Right lobe of liver (tissue), 6 donors: ENCODE data around the gene ITPR1. TPM values are rescaled to one million over a fixed set of nuclear protein-coding genes. Genes with fewer than 3 reads are reported as not detected.

Experiments used
- ATAC-seq, 4 donors: fragments of 200-7000 bp; cut with Tn5 transposase; one replicate each; pipeline ENCODE4 v1.9.1; 2020; ENCODE audit warnings: mild to moderate bottlenecking in 4 of 4, moderate library complexity in 4 of 4
- DNase-seq, 3 donors: peaks; one replicate each; pipeline ENCODE4 v3.0.0-alpha.2; 2020
- H3K27ac ChIP-seq, 3 donors: fragments of 200-600 bp; one replicate each; pipeline ENCODE4 v1.8.0; 2022
- H3K27me3 ChIP-seq, 2 donors: fragments of 200-600 bp; one replicate each; pipeline ENCODE4 v1.8.0; 2022
- H3K36me3 ChIP-seq, 4 donors: fragments of 200-600 bp; sonication (generic) in 1 of 4; one replicate each; pipeline versions ENCODE4 v1.5.1 to v1.8.0; 2017 to 2022; ENCODE audit warnings: control low read depth in 1 of 4
- H3K4me1 ChIP-seq, 4 donors: fragments of 200-600 bp; sonication (generic) in 1 of 4; one replicate each; pipeline versions ENCODE4 v1.5.1 to v1.8.0; 2017 to 2022; ENCODE audit warnings: control low read depth in 1 of 4
- H3K4me3 ChIP-seq, 3 donors: fragments of 200-600 bp; one replicate each; pipeline ENCODE4 v1.8.0; 2022
- H3K9me3 ChIP-seq, 4 donors: fragments of 200-600 bp; sonication (generic) in 1 of 4; one replicate each; pipeline versions ENCODE4 v1.5.1 to v1.8.0; 2017 to 2022; ENCODE audit warnings: control low read depth in 1 of 4
- CTCF ChIP-seq, 4 donors: fragments of 200-600 bp in 3 of 4; fragments of 450-650 bp in 1 of 4; IDR thresholded peaks; one replicate each; pipeline versions ENCODE4 v1.5.1 to v1.8.0; 2016 to 2022; ENCODE audit warnings: antibody characterized with exemption in 4 of 4, mild to moderate bottlenecking in 2 of 4
- POLR2A ChIP-seq: fragments of 450-650 bp; IDR thresholded peaks from one replicate; pipeline ENCODE4 v1.6.1; 2017; ENCODE audit warnings: antibody characterized with exemption, mild to moderate bottlenecking
- WGBS: methylation state at CpG from one replicate; pipeline ENCODE4 v1.1.6; 2018; ENCODE audit warnings: low coverage, low lambda C conversion rate; ENCODE audit not compliant: insufficient coverage; ENCODE audit errors: missing lambda C conversion rate; 5-methylcytosine and 5-hydroxymethylcytosine counted together
- intact Hi-C, 2 donors: fragments of 100-400 bp; cut with DNase I; formaldehyde crosslinking; loops; one replicate each; pipeline versions ENCODE4 v1.11.2 to v1.14.1; 2022
- total RNA-seq, 6 experiments: library from RNA; depleted of rRNA in 2 of 6; stranded (reverse); fragments of >200 nt in 2 of 6; fragmentation: NEBNext Ultra II Directional in 3 of 6; extraction: Animal tissue kit (Norgen Biotek cat#: 25700) in 3 of 6; gene quantifications; one replicate each; pipeline versions ENCODE4 v1.1.0 to v1.2.4, GENCODE V29; 2016 to 2023
- donor health status: DM: no; HTN: yes; CAD: no.
- donor health status: DM: no; HTN: no; CAD: no.
- donor health status: DM: no; HTN: no; CAD: no.
- donor health status: DM: no; HTN: yes; CAD: no.
- donor health status: DM: no; HTN: yes; CAD: no.

ITPR1 gene
- total RNA-seq, 6 experiments from 2014 or later = 6.5 to 16.2 (median 11.5) TPM

- H3K36me3 ChIP-seq = no peaks in the 10 kb centered on the region
- no peaks in the 10 kb centered on the region for H3K9me3 ChIP-seq
- intact Hi-C loops = no loop called here
- TF ChIP-seq CTCF (IDR thresholded peaks at IDR 0.05) (no peak), POLR2A (no peak)
- DNase-seq = no peak
- 89% methylated on average over 5 of the region's 5 CpGs for WGBS
- H3K4me1 ChIP-seq = peaks cover 0 to 60% (median 20%) of the 10 kb centered on the region in 4 donors
- no peak for ATAC-seq
- no peak overlapping the region for H3K4me3 ChIP-seq
- H3K27ac ChIP-seq = peak overlapping the region; percentile 63 to 84 (median 71)
- no peaks in the 10 kb centered on the region for H3K27me3 ChIP-seq
Measured at GRCh38 chr3:4749567-4750002, 256.4 kb downstream of the ITPR1 start.

- Histone ChIP-seq H3K4me3 (no peak overlapping the region), H3K36me3 (no peaks in the 10 kb centered on the region), H3K27me3 (no peaks in the 10 kb centered on the region), H3K27ac (peak overlapping the region; percentile 18 to 84 (median 71)), H3K4me1 (peaks cover 0 to 69% (median 20%) of the 10 kb centered on the region in 4 donors), H3K9me3 (no peaks in the 10 kb centered on the region)
- intact Hi-C loops = no loop called here
- TF ChIP-seq CTCF (IDR thresholded peaks at IDR 0.05) (no peak), POLR2A (no peak)
- WGBS = 39% methylated on average over 7 of the region's 7 CpGs
- DNase-seq = no peak
- peak in 3 of 4 donors; percentile 1 to 9 (median 2) for ATAC-seq
Measured at GRCh38 chr3:4750306-4750968, 257.3 kb downstream of the ITPR1 start.

- no peak for TF ChIP-seq CTCF (IDR thresholded peaks at IDR 0.05)
- TF ChIP-seq POLR2A = no peak
- no peaks in the 10 kb centered on the region for H3K27me3 ChIP-seq
- H3K4me1 ChIP-seq = peaks cover 0 to 65% (median 20%) of the 10 kb centered on the region in 4 donors
- H3K27ac ChIP-seq = peak overlapping the region; percentile 18 to 84 (median 71)
- H3K36me3 ChIP-seq = no peaks in the 10 kb centered on the region
- no peaks in the 10 kb centered on the region for H3K9me3 ChIP-seq
- peak in 2 of 4 donors; percentile 2 to 12 for ATAC-seq
- no peak for DNase-seq
- intact Hi-C loops = no loop called here
- WGBS = 27% methylated on average over 7 of the region's 7 CpGs
- H3K4me3 ChIP-seq = no peak overlapping the region
Measured at GRCh38 chr3:4751029-4751501, 257.9 kb downstream of the ITPR1 start.

GRCh38 chr3:4751502-4752101 lies 258.5 kb downstream of the ITPR1 start:
- no peaks in the 10 kb centered on the region for H3K36me3 ChIP-seq
- peaks cover 0 to 62% (median 19%) of the 10 kb centered on the region in 4 donors for H3K4me1 ChIP-seq
- ATAC-seq = peak; percentile 7 to 58 (median 33)
- peak overlapping the region; percentile 18 to 84 (median 71) for H3K27ac ChIP-seq
- no peak for DNase-seq
- intact Hi-C loops = no loop called here
- WGBS = 6% methylated on average over 3 of the region's 5 CpGs
- no peaks in the 10 kb centered on the region for H3K27me3 ChIP-seq
- no peak overlapping the region for H3K4me3 ChIP-seq
- no peak for TF ChIP-seq CTCF (IDR thresholded peaks at IDR 0.05)
- no peak for TF ChIP-seq POLR2A
- no peaks in the 10 kb centered on the region for H3K9me3 ChIP-seq
